Measurements from ENCODE around the gene GPR146.

The GPR146 gene, protein sequence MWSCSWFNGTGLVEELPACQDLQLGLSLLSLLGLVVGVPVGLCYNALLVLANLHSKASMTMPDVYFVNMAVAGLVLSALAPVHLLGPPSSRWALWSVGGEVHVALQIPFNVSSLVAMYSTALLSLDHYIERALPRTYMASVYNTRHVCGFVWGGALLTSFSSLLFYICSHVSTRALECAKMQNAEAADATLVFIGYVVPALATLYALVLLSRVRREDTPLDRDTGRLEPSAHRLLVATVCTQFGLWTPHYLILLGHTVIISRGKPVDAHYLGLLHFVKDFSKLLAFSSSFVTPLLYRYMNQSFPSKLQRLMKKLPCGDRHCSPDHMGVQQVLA

DNA sequence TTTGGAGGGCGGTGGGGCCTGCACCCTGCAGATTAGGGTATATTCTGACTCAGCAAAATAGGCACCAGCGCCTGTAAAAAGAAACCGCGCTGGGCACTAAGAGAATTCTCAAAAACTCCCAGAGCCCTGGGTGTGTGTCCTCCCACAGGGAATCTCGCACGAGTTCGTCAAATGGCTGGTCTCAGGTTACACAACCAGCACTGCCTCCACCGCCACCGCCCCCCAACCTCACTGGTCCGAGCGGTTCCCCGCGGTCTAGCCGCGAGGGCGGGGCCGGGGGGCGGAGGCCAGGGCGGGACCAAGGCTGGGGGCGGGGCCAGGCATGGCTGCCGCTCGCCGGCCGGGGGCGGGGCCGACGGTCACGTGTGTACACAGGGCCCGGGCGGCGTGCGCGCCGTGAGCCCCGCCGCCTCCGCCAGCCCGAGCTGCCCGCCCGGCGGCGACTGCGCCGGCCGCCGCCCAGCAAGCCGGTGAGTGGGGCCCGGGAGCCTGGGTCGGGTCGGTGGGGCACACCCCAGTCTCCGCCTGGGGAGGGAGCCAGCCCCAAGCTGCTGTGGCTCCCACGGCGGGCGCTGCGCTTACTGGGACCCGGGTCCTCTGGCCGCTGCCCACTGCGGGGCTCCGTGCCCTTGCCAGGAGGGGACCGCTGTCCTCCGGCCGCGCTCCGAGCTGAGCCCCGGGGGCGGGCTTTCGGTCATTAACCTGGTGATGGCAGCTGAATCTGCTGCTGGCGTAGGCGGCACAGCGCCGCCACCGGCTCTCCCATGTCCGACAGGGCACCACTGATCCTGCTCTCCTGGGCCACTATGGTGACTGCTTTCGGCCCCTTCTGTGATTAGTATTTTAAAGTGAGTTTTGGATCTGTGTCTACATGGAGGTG, at the start of gene GPR146:
Gene GPR146, plus strand, starts transcription at position 358 of the 880 bp plus-strand sequence. CDS start 12,970 bp downstream, outside the sequence.
- TF ChIP-seq, protein P1, sequence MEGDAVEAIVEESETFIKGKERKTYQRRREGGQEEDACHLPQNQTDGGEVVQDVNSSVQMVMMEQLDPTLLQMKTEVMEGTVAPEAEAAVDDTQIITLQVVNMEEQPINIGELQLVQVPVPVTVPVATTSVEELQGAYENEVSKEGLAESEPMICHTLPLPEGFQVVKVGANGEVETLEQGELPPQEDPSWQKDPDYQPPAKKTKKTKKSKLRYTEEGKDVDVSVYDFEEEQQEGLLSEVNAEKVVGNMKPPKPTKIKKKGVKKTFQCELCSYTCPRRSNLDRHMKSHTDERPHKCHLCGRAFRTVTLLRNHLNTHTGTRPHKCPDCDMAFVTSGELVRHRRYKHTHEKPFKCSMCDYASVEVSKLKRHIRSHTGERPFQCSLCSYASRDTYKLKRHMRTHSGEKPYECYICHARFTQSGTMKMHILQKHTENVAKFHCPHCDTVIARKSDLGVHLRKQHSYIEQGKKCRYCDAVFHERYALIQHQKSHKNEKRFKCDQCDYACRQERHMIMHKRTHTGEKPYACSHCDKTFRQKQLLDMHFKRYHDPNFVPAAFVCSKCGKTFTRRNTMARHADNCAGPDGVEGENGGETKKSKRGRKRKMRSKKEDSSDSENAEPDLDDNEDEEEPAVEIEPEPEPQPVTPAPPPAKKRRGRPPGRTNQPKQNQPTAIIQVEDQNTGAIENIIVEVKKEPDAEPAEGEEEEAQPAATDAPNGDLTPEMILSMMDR (IDR thresholded peaks at IDR 0.05; ENCODE audit: low read depth, low read length): peak; percentile 66
- H3K4me3 ChIP-seq (ENCODE audit: low read depth, low read length): peak within 1 kb of the TSS; percentile 65

DNA sequence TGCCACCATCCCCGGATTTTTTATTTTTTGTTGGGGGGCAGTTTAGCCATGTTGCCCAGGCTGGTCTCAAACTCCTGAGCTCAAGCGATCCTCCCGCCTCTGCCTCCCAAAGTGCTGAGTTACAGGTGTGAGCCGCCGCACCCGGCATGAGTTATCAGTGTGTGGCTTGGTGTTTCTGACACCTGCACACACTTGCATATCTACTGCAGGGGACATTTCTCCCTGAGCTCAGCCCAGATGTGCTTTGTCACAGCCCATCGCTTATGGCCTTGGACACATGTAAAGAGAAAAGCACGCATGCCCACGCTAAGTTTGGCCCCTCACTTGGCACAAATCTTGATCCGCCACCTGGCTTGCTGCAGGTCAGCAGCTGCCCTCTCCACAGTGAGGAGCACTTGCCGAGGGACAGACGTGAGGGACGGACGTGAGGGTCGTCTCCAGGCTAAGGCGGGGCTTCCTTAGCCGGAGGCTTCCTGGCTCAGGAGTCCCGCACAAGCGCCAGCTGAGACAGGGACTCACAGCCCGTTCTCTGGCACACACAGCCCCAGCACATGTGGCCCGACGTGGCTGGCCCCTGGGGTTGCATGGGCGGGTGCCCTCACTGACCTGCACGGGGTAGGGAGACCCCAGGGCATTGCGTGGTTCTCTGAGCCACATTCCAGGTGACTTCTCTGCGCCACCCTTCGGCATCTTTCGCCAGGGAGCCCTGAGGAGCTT, 49.6 kb upstream of the GPR146 start:
- no peak overlapping the region for H3K4me3 ChIP-seq (ENCODE audit: low read depth, low read length)
- TF ChIP-seq, protein P1 (IDR thresholded peaks at IDR 0.05; ENCODE audit: low read depth, low read length): no peak

DNA sequence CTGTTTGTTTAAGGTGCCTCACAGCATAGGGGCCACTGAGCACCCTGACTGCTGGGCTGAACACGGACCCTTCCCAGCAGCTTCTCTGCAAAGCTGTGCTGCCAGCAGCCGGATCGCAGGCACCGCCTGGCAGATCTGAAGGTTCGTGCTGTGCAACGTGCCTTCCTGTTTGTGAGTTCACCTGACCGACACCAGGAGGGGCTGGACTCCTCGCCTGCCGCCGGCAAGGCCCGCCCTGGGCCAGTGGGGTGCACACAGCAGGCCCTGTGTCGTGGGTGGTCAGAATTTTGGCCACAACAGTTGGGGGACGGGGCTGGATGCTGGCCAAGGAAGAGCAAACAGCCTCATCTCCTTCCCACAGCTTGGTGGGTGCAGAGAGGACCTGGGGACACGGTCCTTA, 48.8 kb upstream of the GPR146 start:
- TF ChIP-seq, protein P1 (IDR thresholded peaks at IDR 0.05; ENCODE audit: low read depth, low read length): no peak
- H3K4me3 ChIP-seq (ENCODE audit: low read depth, low read length): no peak overlapping the region

DNA sequence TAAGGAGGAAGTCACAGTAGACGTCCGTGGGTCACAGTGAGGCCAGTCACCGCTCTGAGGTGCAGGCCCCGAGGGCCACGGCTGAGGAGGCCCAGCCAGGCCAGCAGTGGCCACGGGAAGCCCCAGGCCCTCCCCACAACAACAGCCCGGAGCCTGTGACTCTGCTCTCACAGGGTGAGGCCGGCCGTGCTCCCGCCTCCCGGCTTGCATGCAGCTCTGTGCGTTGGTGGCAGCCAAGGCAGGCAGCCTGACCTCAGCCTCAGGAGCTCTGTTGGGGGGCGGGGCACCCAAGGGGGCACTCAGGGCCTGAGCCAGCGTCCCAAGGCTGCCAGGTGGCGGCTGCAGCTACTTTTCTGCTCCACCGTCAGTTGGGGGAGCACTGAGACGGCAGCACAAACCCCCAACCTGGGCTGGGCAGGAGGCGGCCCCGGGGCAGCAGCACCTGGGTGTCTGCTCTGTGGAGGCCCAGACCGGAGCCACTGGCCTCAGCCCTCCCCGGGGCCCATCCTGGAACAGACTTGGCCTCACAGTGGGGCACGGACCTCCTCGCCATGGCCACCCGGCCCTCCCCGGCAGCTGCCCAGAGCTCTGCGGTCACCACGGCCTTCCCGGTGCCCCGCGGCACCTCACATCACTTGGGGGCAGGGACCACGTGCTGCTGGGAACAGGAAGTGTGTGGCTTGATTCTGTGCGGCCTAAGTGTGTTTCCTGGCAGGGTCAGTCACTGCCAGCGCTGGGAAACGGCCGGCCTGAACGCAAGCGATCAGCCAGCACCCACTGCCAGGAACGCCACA, 48.1 kb upstream of the GPR146 start:
- TF ChIP-seq, protein P1 (IDR thresholded peaks at IDR 0.05; ENCODE audit: low read depth, low read length): no peak
- H3K4me3 ChIP-seq (ENCODE audit: low read depth, low read length): no peak overlapping the region

DNA sequence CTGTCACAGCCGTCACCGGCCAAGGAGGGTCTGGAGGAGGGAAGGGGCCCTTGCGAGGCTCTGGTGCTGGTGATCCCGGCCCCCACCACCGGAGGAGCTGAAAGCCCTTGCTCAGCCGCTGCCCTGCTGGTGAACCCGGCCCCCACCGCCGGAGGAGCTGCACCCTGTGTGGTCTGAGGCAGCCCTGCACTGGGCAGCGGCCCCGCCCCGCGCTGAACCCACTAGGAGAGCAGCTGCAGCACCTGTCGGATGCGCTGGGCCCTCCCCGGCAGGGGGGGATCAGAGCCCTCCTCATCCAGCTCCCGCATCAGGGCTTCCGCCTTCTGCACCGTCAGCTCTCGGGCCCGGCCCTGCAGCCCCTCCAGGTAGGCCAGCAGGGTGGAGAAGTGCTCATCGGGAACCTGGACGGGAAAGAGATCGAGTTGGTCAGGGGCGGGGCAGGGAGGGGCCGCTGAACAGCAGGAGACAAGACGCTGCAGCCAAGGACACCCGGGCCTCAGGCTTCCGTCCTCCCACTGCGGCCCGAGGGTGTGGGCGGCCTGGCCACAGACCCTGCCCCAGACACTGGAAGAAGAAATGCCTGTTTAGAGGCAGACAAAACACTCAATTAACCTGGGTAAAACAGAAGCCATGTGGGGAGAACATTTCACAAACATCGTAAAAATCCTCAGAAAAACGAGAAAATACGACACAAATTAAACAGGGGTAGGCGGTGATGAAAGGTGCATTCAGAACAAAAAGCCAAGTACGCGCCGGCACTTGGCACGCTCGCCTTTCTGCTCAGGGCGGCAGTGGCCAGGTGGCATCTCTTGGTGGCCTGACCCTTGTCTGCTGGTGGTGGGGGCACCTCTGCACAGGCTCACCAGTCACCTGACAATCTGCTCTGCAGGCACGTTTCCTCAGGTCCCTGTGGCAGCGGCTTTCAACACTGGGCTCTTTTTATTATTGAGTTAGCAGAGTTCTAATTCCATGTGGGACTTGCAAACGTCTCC, 46.6 kb upstream of the GPR146 start:
- TF ChIP-seq, protein P1 (IDR thresholded peaks at IDR 0.05; ENCODE audit: low read depth, low read length): no peak
- H3K4me3 ChIP-seq (ENCODE audit: low read depth, low read length): no peak overlapping the region

Data from WI38 (cell line).